GM10847 (cell line): ENCODE results near the gene TSC22D3.

ENCODE experiments used
- POLR2A ChIP-seq: IDR thresholded peaks from 2 replicates; pipeline ENCODE4 v1.6.1; 2011; ENCODE audit not compliant: insufficient read length; ENCODE audit errors: extremely low read depth

Gene TSC22D3

GRCh38 chrX:107686792-107687191, 88.8 kb downstream of the TSC22D3 start:
- no peak for TF ChIP-seq POLR2A

DNA sequence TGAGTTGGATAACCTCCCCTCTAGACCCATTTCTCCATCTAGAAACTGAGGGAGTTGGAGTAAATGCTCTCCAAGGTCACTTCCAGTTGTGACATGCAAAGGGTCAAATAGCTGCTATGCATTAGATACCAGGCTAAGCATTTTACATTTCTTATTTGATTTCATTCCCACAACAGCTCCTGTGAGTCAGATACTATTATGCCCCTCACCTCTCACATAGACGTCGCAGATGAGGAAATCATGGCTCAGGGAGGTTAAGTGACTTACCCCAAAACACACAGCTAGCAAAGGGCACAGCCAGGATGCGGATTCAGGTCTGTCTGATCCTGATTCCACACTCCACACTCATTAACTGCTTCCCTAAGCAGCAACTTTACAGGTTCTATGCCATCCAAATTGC, 89.6 kb downstream of the TSC22D3 start:
- no peak for TF ChIP-seq POLR2A

DNA sequence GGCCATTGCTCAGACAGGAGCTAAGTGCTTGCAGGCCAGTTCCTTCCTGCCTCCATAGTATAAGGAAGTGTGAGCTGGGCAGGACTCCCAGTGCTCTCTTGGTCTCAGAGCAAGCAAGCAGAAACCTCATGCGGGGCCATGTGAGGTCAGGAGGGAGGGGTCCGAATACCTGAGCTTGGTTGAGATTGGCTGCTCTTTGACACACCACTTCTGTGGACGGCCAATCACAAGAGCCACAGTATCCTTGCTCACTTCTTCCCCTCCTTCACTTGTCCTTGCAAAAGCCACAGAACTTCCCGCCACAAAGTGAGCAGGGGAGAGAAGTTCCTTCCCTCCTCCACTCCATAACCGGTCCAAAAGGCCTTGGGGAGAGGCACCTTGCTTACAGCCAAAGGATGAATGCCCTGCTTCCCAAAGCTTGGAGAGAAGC, 90.6 kb downstream of the TSC22D3 start:
- TF ChIP-seq POLR2A, result no peak

DNA sequence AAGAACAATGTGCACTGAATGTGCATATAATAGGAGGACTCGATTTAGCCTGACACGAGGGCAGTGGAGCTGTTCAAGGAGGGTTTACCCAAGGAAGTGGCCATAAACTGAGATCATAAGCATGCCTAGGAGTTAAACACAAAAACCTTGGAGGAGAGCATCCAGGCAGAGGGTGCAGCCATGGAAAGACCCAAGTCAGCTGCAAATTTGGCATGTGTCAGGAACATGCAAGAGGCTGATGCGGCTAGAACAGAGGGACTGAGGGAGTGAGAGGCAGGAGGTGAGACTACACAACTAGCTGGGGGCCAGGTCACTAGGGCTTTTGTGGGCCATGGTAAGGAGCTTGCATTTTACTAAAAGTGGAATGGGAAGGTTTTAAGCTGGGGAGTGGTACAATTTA, 91.7 kb downstream of the TSC22D3 start:
- no peak for TF ChIP-seq POLR2A

DNA sequence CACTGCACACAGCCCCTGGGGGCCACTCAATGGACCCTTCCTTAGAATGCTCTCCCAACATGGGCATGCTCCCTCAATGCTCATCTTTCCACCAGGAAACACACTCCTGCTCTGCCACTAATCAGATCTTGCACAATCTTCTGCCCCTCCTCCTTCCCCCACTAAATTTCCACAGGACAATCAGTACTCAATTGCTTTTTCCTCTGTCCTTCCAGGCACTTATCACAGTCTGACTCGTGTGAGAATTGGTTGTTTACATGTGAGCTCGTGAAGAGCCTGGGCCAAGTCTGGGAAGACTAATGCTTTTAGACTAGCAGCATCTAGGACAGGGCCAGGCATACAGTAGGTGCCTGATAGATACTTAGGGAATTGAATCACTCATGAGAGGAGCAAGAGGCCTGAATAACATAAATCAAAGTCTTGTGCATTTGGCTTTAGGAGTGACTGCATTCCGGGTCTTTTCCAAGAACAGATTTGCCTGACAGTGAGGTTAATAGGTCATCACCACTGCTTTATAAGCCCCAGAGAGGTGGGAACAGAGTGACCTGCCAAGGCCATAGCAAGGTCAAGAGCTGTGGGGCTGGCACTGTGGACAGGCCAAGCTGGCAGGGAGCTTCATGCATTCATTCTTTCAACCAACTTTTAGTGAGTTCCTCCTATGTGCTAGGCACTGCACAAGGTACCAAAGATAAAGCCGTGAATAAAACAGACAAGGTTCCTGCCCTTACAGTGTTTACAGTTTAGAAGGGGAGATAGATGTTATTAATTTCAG, 92.3 kb downstream of the TSC22D3 start:
- TF ChIP-seq POLR2A, result no peak

DNA sequence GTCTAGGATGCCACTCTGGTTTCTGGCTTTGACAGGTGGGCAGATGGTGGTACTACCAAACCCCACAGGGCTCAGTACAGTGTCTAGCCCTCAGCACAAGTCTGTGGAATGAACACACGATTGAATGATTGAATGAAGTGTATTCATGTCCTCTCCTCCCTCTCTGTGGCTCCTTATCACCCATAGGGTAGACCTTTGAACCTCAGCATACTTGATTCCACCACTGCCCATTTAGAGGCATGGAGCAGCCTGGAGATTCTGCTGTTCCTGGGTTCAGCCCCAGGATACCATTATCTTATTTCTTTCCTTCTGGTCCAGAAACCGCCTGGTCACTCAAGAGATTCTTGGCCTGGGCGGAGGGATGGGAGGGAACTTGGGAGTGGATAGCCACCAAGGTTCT, 93.3 kb downstream of the TSC22D3 start:
- no peak for TF ChIP-seq POLR2A

DNA sequence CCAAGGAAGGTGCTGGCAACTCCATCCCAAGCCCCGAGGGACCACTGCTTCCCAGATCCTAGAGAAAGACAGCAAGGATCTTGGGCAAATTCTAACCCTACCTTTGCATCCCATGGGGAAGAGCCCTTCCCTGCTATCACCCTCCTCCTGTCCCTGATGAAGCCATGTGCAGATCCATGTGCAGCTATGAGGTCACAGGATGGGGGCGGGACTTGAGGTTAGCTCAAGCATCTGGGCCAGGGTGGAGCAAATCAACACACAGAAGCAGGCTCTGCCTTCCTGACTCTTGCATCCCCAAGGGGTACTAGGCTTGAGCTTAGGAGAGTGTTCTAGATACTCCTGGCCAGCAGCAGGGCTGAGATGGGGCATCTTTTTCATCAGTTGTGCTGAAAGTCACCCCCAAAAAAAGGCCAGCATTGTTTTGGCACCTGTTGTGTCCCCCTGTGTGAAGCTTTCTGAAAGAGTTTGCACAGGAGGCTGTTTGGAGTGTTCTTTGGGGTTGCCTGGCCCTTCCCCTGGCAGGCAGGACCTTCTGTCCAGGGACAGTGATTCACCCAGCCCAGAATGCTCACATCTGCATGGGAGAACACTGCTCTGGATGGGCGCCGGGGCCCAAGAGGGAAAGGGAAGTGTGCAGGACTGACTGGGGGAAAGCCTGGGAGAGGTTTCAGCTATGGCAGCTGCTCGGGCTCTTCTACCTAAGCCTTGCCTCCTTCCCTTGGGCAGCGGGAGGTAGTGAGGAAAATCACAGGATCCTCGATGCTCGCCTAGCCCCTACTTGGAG, 96.4 kb downstream of the TSC22D3 start:
- TF ChIP-seq POLR2A, result no peak

- no peak for TF ChIP-seq POLR2A
Measured at GRCh38 chrX:107677909-107678308, 97.7 kb downstream of the TSC22D3 start.

DNA sequence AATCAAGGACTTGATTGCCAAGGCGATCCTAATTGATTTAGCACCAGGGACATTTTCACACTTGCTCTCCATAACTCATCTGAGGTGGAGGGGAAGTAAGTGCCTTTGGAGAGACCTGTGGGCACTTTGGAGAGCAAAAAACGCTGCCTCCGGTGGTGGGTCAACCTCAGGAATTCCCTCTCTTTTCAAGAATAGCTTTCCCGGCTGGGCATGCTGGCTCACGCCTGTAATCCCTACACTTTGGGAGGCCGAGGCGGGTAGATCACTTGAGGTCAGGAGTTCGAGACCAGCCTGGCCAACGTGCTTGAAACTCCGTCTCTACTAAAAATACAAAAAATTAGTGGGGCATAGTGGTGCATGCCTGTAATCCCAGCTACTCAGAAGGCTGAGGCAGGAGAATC, 98.1 kb downstream of the TSC22D3 start:
- no peak for TF ChIP-seq POLR2A

DNA sequence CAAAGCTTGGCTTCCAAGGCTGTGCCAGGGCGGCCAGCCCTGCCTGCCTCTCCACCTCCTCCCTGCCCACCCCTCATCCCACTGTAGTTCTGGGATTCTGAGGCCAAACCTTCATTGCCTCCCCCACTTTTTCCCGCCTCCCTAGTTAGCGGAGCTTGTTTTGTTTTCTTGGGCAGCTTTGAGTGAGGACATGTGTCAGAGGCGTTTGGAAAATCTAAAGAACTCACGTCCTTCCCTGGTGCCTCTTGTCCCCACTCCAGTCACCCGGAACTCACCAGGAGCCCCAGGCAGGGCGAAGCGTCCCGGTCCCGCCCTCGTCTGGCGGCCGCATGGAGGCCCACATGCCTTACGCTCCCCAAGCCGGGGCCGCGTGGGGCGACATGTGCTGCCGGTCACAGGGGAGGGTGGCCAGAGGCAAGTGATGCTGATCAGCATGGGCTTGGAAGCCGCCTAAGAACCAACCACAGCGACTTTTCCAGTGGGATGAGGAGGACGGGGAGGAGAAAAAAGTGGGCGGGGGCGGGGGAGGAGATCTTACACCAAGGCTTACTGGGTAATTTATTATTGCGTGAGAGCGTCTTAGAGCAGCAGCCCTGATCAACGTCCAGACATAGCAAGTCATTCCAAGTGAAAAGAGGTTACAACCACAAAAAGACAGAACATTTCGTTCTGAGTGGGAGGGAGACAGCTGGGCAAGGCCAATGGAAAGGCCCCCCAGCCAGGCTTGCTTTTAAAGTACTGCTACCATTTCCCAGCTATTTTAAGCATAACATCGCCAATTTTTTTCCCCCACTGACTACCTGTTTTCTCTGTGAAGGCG, 98.8 kb downstream of the TSC22D3 start:
- no peak for TF ChIP-seq POLR2A

- TF ChIP-seq POLR2A, result no peak
Measured at GRCh38 chrX:107675823-107676555, 99.6 kb downstream of the TSC22D3 start.

- TF ChIP-seq POLR2A, result no peak
Measured at GRCh38 chrX:107675365-107675654, 100.3 kb downstream of the TSC22D3 start.

DNA sequence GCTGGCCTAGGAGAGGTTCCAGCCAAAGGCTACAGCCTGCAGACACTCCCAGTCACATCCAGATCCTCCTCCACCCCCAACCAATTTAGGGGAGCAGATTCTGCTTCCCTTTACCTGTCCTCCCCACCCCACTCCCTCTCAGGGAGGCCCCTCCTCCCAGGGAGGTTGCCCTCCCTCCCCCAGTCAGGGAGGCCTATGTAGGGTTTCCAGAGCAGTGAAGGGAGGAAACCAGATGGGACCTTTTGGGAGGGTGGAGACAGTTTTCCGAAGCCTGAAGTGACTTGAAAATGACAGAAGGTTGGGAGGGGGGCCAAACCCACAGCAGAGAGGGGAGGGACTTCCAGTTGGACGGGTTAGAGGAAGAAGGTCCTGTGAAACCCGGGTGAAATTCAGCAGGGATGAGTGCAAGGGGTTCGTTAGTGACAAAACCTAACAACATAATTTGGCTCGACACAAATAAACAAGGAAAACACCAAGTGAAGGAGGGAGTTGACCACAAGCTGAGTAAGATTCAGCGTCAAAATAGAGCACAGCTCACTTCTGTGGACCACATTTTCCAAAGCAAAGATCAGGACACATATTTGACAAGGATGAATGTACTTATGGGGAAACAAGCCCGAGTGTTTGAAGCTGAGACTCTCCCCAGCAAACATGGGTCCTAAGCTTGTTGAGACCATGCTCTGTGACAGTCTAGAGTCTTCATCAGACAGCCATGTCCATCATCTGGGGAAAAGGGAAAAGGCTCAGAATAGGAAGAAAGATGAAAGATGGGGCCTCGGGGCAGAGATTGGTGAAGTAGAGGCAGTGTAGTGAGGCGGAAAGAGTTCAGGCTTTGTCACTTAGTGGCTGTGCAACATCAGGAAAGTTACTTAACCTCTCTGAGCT, 100.9 kb downstream of the TSC22D3 start:
- TF ChIP-seq POLR2A, result no peak

DNA sequence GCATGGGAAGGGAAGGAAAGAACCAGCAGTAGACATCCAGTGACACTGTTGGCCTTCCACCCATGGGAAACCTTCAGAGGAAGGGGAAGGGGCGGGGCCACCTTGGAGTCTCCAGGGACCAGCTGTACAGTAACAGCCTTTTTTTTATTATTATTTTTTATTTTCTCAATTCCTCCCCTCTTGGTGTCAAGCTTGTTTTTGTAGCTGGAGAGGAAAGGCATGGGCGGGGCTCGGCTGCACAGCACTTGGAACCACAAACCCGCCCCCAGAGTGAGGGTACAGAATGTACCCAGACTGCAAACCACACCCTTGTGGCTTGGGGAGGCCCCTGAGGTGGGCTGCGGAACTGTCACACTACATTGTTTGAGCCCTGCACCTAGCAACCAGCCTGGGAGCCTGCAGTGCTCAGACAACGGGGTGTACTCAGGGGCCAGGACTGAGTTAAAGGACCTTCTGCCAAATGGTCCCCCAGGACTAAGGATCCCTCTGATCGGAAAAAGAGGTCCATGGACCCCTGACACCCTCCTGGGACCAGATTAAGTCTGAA, 101.6 kb downstream of the TSC22D3 start:
- no peak for TF ChIP-seq POLR2A

DNA sequence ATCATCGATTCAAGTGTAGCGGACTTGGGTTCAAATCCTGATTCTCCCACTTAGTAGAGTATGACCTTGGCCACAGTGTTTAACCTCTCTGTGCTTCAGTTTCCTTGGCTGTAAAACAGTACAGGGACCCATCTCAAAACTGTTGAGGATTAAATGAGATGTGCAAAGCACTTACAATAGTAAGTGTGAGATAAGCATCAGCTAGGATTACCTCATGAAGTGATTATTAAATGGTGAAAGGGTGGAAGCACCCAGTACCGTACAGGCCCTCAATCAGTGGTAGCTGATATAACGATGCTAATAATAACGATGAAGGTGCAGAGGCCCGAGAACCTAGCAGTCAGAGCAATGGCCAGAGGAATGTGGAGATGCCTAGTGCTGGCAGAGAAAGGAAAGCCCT, 102.2 kb downstream of the TSC22D3 start:
- TF ChIP-seq POLR2A, result no peak
